Suprapubic skin (tissue), 4 donors: Measurements from ENCODE around the gene PRDM11. TPM values are rescaled to one million over a fixed set of nuclear protein-coding genes. Genes with fewer than 3 reads are reported as not detected.

Experiments used
- DNase-seq, 2 donors: peaks; one replicate each; pipeline ENCODE4 v3.0.0-alpha.2; 2019; ENCODE audit warnings: low spot score in 2 of 2
- H3K27ac ChIP-seq: fragments of 200-600 bp; sonication (generic); one replicate; pipeline ENCODE4 v1.5.1; 2019
- H3K27me3 ChIP-seq: fragments of 200-600 bp; sonication (generic); one replicate; pipeline ENCODE4 v1.5.1; 2019
- H3K36me3 ChIP-seq: fragments of 200-600 bp; sonication (generic); one replicate; pipeline ENCODE4 v1.5.1; 2019
- H3K4me1 ChIP-seq: fragments of 200-600 bp; sonication (generic); one replicate; pipeline ENCODE4 v1.5.1; 2019
- H3K4me3 ChIP-seq: fragments of 200-600 bp; sonication (generic); one replicate; pipeline ENCODE4 v1.5.1; 2019; ENCODE audit warnings: mild to moderate bottlenecking
- H3K9me3 ChIP-seq: fragments of 200-600 bp; sonication (generic); one replicate; pipeline ENCODE4 v1.5.1; 2019
- CTCF ChIP-seq, 2 donors: fragments of 200-600 bp in 1 of 2; fragments of 450-650 bp in 1 of 2; sonication (generic) in 1 of 2; IDR thresholded peaks; one replicate each; pipeline ENCODE4 v1.5.1; 2016 to 2019; ENCODE audit warnings: antibody characterized with exemption in 2 of 2, mild to moderate bottlenecking in 1 of 2, moderate library complexity in 1 of 2
- EP300 ChIP-seq: sonication (generic); formaldehyde crosslinking; IDR thresholded peaks from one replicate; pipeline ENCODE4 v1.6.1; 2017; ENCODE audit warnings: antibody characterized with exemption
- POLR2A ChIP-seq, 2 donors: fragments of 450-650 bp; IDR thresholded peaks; one replicate each; pipeline ENCODE4 v1.6.1; 2017; ENCODE audit warnings: antibody characterized with exemption in 2 of 2, mild to moderate bottlenecking in 2 of 2, moderate library complexity in 2 of 2
- POLR2AphosphoS5 ChIP-seq, 3 donors: sonication (generic); formaldehyde crosslinking; IDR thresholded peaks; one replicate each; pipeline ENCODE4 v1.6.1; 2017; ENCODE audit warnings: antibody characterized with exemption in 3 of 3
- WGBS: methylation state at CpG from one replicate; pipeline ENCODE4 v1.1.5; 2018; 5-methylcytosine and 5-hydroxymethylcytosine counted together
- total RNA-seq, 4 donors: library from RNA; depleted of rRNA; stranded (reverse); fragments of >200 nt; gene quantifications; one replicate each; pipeline ENCODE4 v1.1.0, GENCODE V29; 2016

Gene PRDM11
- total RNA-seq, 4 donors from 2014 or later: 9.1 to 11.9 (median 11.0) TPM

GRCh38 chr11:45252134-45252856 lies 105.9 kb downstream of the PRDM11 start:
- H3K27ac ChIP-seq: no peak overlapping the region
- H3K4me1 ChIP-seq: no peaks in the 10 kb centered on the region
- peak in 1 of 2 donors; percentile 58 for TF ChIP-seq CTCF (IDR thresholded peaks at IDR 0.05)
- TF ChIP-seq POLR2AphosphoS5 (IDR thresholded peaks at IDR 0.05): no peak
- H3K4me3 ChIP-seq: no peak overlapping the region
- H3K27me3 ChIP-seq: peaks cover 2% of the 10 kb centered on the region
- H3K36me3 ChIP-seq: no peaks in the 10 kb centered on the region
- H3K9me3 ChIP-seq: no peaks in the 10 kb centered on the region
- DNase-seq: no peak
- 44% methylated on average over 20 of the region's 22 CpGs for WGBS

DNA sequence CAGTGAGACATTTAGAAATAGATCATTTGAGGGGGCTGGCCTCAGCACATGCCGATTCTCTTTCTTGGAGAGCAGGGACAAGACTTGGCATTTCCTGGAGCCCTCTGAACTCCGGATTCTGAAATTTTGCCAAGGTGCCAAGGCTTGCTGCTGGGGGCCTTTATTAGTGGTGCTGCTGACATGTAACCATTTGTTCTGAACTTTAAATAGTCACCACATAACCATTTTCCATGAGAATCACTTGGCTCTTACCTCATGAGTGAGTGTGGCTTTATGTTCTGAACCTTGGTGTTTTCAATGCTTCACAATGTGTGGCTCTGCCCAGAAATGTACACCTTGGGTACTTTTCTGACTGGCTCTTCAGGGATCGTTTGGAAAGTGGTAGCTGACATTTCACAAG lies 106.4 kb downstream of the PRDM11 start:
- WGBS: 30% methylated on average over 3 of the region's 3 CpGs
- Histone ChIP-seq H3K4me1 (no peaks in the 10 kb centered on the region), H3K4me3 (no peak overlapping the region), H3K27ac (no peak overlapping the region), H3K27me3 (peaks cover 2% of the 10 kb centered on the region), H3K9me3 (no peaks in the 10 kb centered on the region), H3K36me3 (no peaks in the 10 kb centered on the region)
- no peak for DNase-seq
- TF ChIP-seq POLR2AphosphoS5 (IDR thresholded peaks at IDR 0.05): no peak
- TF ChIP-seq EP300: no peak
- TF ChIP-seq POLR2A (IDR thresholded peaks at IDR 0.05): no peak
- TF ChIP-seq CTCF (IDR thresholded peaks at IDR 0.05): no peak

- Histone ChIP-seq H3K4me1 (no peaks in the 10 kb centered on the region), H3K4me3 (no peak overlapping the region), H3K27ac (no peak overlapping the region), H3K9me3 (no peaks in the 10 kb centered on the region), H3K27me3 (peaks cover 2% of the 10 kb centered on the region), H3K36me3 (no peaks in the 10 kb centered on the region)
- DNase-seq: no peak
- TF ChIP-seq POLR2A (IDR thresholded peaks at IDR 0.05) (no peak), POLR2AphosphoS5 (IDR thresholded peaks at IDR 0.05) (no peak), EP300 (no peak), CTCF (IDR thresholded peaks at IDR 0.05) (no peak)
- 91% methylated on average over 9 of the region's 9 CpGs for WGBS
These were observed 107.2 kb downstream of the PRDM11 start for GRCh38 chr11:45253640-45254039.

DNA sequence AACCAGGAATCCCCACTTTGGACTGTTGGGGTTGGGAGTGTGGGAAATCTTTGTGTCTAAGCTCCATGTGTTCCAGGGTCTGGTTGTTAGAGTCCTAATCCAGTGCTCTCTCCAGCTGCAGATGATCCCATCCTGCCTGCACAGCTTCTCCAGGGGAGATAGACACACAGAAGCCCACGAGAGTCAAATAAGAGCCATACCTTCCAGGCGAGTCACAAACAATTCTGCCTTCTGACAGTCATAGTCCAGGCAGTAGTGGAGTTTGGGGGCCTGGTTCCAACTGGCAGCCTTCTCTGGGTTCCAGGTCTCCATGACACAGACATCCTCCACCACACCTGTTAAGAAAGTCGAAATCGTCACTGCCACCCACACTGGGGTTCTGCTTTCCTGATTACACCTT lies 107.6 kb downstream of the PRDM11 start:
- Histone ChIP-seq H3K27me3 (peaks cover 2% of the 10 kb centered on the region), H3K36me3 (no peaks in the 10 kb centered on the region), H3K27ac (no peak overlapping the region), H3K4me3 (no peak overlapping the region), H3K4me1 (no peaks in the 10 kb centered on the region), H3K9me3 (no peaks in the 10 kb centered on the region)
- 62% methylated on average over 4 of the region's 4 CpGs for WGBS
- no peak for DNase-seq
- no peak for TF ChIP-seq CTCF (IDR thresholded peaks at IDR 0.05)
- no peak for TF ChIP-seq POLR2AphosphoS5 (IDR thresholded peaks at IDR 0.05)
- TF ChIP-seq POLR2A (IDR thresholded peaks at IDR 0.05): no peak
- no peak for TF ChIP-seq EP300

- no peak for DNase-seq
- WGBS: 20% methylated on average over 4 of the region's 4 CpGs
- Histone ChIP-seq H3K27me3 (peaks cover 20% of the 10 kb centered on the region), H3K4me1 (no peaks in the 10 kb centered on the region), H3K27ac (no peak overlapping the region), H3K36me3 (no peaks in the 10 kb centered on the region), H3K4me3 (no peak overlapping the region), H3K9me3 (no peaks in the 10 kb centered on the region)
- no peak for TF ChIP-seq POLR2AphosphoS5 (IDR thresholded peaks at IDR 0.05)
- no peak for TF ChIP-seq CTCF (IDR thresholded peaks at IDR 0.05)
- no peak for TF ChIP-seq EP300
These were observed 112.6 kb downstream of the PRDM11 start for GRCh38 chr11:45258982-45259530.
